Adrenal gland (tissue), 5 donors: ENCODE results near the gene BHLHE23.

Experiments
- POLR2A ChIP-seq, 2 donors: fragments of 450-650 bp; IDR thresholded peaks; one replicate each; pipeline ENCODE4 v1.6.1; 2017; ENCODE audit warnings: antibody characterized with exemption in 2 of 2, mild to moderate bottlenecking in 2 of 2, moderate library complexity in 1 of 2
- TF ChIP-seq, protein P1 (sequence below), 6 experiments: fragments of 450-650 bp in 4 of 6; fragments of 200-600 bp in 2 of 6; sonication (generic) in 1 of 6; IDR thresholded peaks; 1 replicate in 5 of 6; 2 replicates in 1 of 6; pipeline versions ENCODE4 v1.5.1 to v1.8.0; 2016 to 2021; ENCODE audit warnings: antibody characterized with exemption in 6 of 6, mild to moderate bottlenecking in 2 of 6, moderate library complexity in 1 of 6
- donor health status: DM: no; HTN: no; CAD: no.

DNA sequence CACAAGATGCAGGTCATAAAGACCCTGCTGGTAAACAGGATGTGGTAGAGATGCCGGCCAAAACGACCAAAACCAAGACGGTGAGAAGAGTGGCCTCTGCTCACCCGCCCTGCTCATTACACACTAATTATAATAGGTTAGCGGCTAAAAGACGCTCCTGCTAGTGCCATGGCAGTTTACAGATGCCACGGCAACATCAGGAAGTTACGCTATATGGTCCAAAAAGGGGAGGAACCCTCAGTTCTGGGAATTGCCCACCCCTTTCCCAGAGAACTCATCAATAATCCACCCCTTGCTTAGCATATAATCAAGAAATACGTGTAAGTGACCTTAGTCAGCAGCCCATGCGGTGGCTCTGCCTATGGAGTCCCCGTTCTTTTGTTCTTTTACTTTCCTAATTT is 17.6 kb downstream of the BHLHE23 start:
- TF ChIP-seq, protein P1, sequence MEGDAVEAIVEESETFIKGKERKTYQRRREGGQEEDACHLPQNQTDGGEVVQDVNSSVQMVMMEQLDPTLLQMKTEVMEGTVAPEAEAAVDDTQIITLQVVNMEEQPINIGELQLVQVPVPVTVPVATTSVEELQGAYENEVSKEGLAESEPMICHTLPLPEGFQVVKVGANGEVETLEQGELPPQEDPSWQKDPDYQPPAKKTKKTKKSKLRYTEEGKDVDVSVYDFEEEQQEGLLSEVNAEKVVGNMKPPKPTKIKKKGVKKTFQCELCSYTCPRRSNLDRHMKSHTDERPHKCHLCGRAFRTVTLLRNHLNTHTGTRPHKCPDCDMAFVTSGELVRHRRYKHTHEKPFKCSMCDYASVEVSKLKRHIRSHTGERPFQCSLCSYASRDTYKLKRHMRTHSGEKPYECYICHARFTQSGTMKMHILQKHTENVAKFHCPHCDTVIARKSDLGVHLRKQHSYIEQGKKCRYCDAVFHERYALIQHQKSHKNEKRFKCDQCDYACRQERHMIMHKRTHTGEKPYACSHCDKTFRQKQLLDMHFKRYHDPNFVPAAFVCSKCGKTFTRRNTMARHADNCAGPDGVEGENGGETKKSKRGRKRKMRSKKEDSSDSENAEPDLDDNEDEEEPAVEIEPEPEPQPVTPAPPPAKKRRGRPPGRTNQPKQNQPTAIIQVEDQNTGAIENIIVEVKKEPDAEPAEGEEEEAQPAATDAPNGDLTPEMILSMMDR (IDR thresholded peaks at IDR 0.05), result no peak
- no peak for TF ChIP-seq POLR2A (IDR thresholded peaks at IDR 0.05)
